Mesenchymal stem cell (in vitro differentiated cells and primary cell): ENCODE results near the gene ATP5F1D.

Experiments used
- DNase-seq: peaks from one replicate; pipeline ENCODE4 v3.0.0-alpha.2; 2013
- H2AFZ ChIP-seq: one replicate; pipeline ENCODE4 v1.6.1; 2013; ENCODE audit warnings: low read depth, mild to moderate bottlenecking, control low read depth, inconsistent platforms, low read length, moderate library complexity
- H2AK5ac ChIP-seq: 2 replicates; pipeline ENCODE4 v1.6.1; 2013; ENCODE audit warnings: low read length, moderate library complexity, mild to moderate bottlenecking, inconsistent platforms; ENCODE audit not compliant: severe bottlenecking
- H2BK120ac ChIP-seq: one replicate; pipeline ENCODE4 v1.6.1; 2013; ENCODE audit warnings: low read depth, mild to moderate bottlenecking, inconsistent platforms, low read length, moderate library complexity
- H2BK12ac ChIP-seq, 2 experiments: one replicate each; pipeline ENCODE4 v1.6.1; 2013; ENCODE audit warnings: inconsistent platforms in 2 of 2, low read length in 2 of 2, mild to moderate bottlenecking in 2 of 2, moderate library complexity in 2 of 2, control low read depth in 1 of 2
- H2BK15ac ChIP-seq: one replicate; pipeline ENCODE4 v1.6.1; 2013; ENCODE audit warnings: mild to moderate bottlenecking, low read depth, inconsistent platforms; ENCODE audit not compliant: poor library complexity, severe bottlenecking
- H2BK5ac ChIP-seq: 2 replicates; pipeline ENCODE4 v1.6.1; 2013; ENCODE audit warnings: low read depth, mild to moderate bottlenecking, low read length, control low read depth, inconsistent platforms; ENCODE audit not compliant: poor library complexity, severe bottlenecking
- H3K14ac ChIP-seq, 2 experiments: one replicate each; pipeline ENCODE4 v1.6.1; 2013; ENCODE audit warnings: inconsistent platforms in 2 of 2, low read length in 2 of 2, control low read depth in 1 of 2, mild to moderate bottlenecking in 1 of 2, moderate library complexity in 1 of 2
- H3K18ac ChIP-seq, 2 experiments: one replicate each; pipeline ENCODE4 v1.6.1; 2013; ENCODE audit warnings: inconsistent platforms in 2 of 2, low read length in 2 of 2, control low read depth in 1 of 2, low read depth in 1 of 2, mild to moderate bottlenecking in 1 of 2
- H3K23ac ChIP-seq, 2 experiments: one replicate each; pipeline ENCODE4 v1.6.1; 2013; ENCODE audit warnings: inconsistent platforms in 2 of 2, low read length in 2 of 2, mild to moderate bottlenecking in 2 of 2, moderate library complexity in 2 of 2, control low read depth in 1 of 2
- H3K27ac ChIP-seq: 2 replicates; pipeline ENCODE4 v1.5.1; 2013; ENCODE audit warnings: mild to moderate bottlenecking, moderate library complexity, low read length, control low read depth, inconsistent platforms; ENCODE audit not compliant: poor library complexity, severe bottlenecking
- H3K27me3 ChIP-seq, 2 experiments: 2 replicates each; pipeline versions ENCODE4 v1.6.1 to v1.7.0; 2013; ENCODE audit warnings: low read length in 2 of 2, mild to moderate bottlenecking in 2 of 2, moderate library complexity in 2 of 2, control low read depth in 1 of 2, inconsistent platforms in 1 of 2; ENCODE audit not compliant: control insufficient read depth in 1 of 2, insufficient read depth in 1 of 2
- H3K36me3 ChIP-seq, 2 experiments: 2 replicates each; pipeline versions ENCODE4 v1.6.1 to v1.7.0; 2013; ENCODE audit warnings: low read length in 2 of 2, control low read depth in 1 of 2, inconsistent platforms in 1 of 2, low read depth in 1 of 2, mild to moderate bottlenecking in 1 of 2; ENCODE audit not compliant: insufficient read depth in 2 of 2, control insufficient read depth in 1 of 2
- H3K4ac ChIP-seq, 2 experiments: one replicate each; pipeline ENCODE4 v1.6.1; 2013; ENCODE audit warnings: inconsistent platforms in 2 of 2, low read length in 2 of 2, mild to moderate bottlenecking in 2 of 2, moderate library complexity in 2 of 2, control low read depth in 1 of 2, low read depth in 1 of 2
- H3K4me1 ChIP-seq: 2 replicates; pipeline ENCODE4 v1.6.1; 2013; ENCODE audit warnings: low read depth, low read length, control low read depth; ENCODE audit not compliant: control insufficient read depth, insufficient read depth
- H3K4me2 ChIP-seq: 2 replicates; pipeline ENCODE4 v1.6.1; 2013; ENCODE audit warnings: low read length, mild to moderate bottlenecking, inconsistent platforms; ENCODE audit not compliant: poor library complexity, severe bottlenecking
- H3K4me3 ChIP-seq, 2 experiments: 2 replicates each; pipeline versions ENCODE4 v1.5.1 to v1.7.0; 2013; ENCODE audit warnings: low read length in 2 of 2, mild to moderate bottlenecking in 2 of 2, control low read depth in 1 of 2, low read depth in 1 of 2; ENCODE audit not compliant: insufficient read depth in 1 of 2
- H3K79me1 ChIP-seq: replicated peaks from 2 replicates; pipeline ENCODE4 v1.6.1; 2013; ENCODE audit warnings: mild to moderate bottlenecking, control low read depth, low read length, inconsistent platforms; ENCODE audit not compliant: poor library complexity, severe bottlenecking
- H3K9ac ChIP-seq: 2 replicates; pipeline ENCODE4 v1.7.0; 2013; ENCODE audit warnings: mild to moderate bottlenecking, low read length, moderate library complexity
- H3K9me3 ChIP-seq: 2 replicates; pipeline ENCODE4 v1.7.0; 2013; ENCODE audit warnings: mild to moderate bottlenecking, low read length; ENCODE audit not compliant: control insufficient read depth
- H4K8ac ChIP-seq: one replicate; pipeline ENCODE4 v1.6.1; 2013; ENCODE audit warnings: inconsistent platforms, mild to moderate bottlenecking, low read length, moderate library complexity
- H4K91ac ChIP-seq: one replicate; pipeline ENCODE4 v1.6.1; 2013; ENCODE audit warnings: mild to moderate bottlenecking, low read length, inconsistent platforms
- WGBS: methylation state at CpG from one replicate; pipeline ENCODE4 v1.1.7; 2013; ENCODE audit warnings: mixed read lengths; 5-methylcytosine and 5-hydroxymethylcytosine counted together

ATP5F1D gene

GRCh38 chr19:1224047-1224825, 17.3 kb upstream of the ATP5F1D start:
- H3K27me3 ChIP-seq = no peaks in the 10 kb centered on the region
- peaks cover 45% of the 10 kb centered on the region for H3K79me1 ChIP-seq
- no peak overlapping the region for H2BK12ac ChIP-seq
- H2AK5ac ChIP-seq = no peak overlapping the region
- DNase-seq = no peak
- peak overlapping the region in 1 of 2 experiments; percentile 4 for H3K4me3 ChIP-seq
- peaks cover 38% of the 10 kb centered on the region for H3K4me1 ChIP-seq
- no peak overlapping the region for H3K9ac ChIP-seq
- H2AFZ ChIP-seq = no peak overlapping the region
- H3K14ac ChIP-seq = no peak overlapping the region
- H3K18ac ChIP-seq = no peak overlapping the region
- H3K9me3 ChIP-seq = no peaks in the 10 kb centered on the region
- WGBS = 95% methylated on average over 15 of the region's 16 CpGs
- no peak overlapping the region for H3K4ac ChIP-seq
- H3K4me2 ChIP-seq = no peak overlapping the region
- H3K27ac ChIP-seq = no peak overlapping the region
- peaks cover 29 to 92% of the 10 kb centered on the region in 2 experiments for H3K36me3 ChIP-seq
- H4K91ac ChIP-seq = no peak overlapping the region
- H2BK5ac ChIP-seq = no peak overlapping the region
- no peak overlapping the region for H3K23ac ChIP-seq
- H4K8ac ChIP-seq = peak overlapping the region; percentile 41
- H2BK120ac ChIP-seq = no peak overlapping the region
- H2BK15ac ChIP-seq = no peak overlapping the region

GRCh38 chr19:1224847-1225246, 16.7 kb upstream of the ATP5F1D start:
- Histone ChIP-seq H3K9ac (no peak overlapping the region), H2BK120ac (no peak overlapping the region), H2BK15ac (no peak overlapping the region), H3K23ac (no peak overlapping the region), H3K36me3 (peaks cover 29 to 97% of the 10 kb centered on the region in 2 experiments), H2AK5ac (no peak overlapping the region), H3K4me3 (no peak overlapping the region), H4K91ac (no peak overlapping the region), H3K18ac (no peak overlapping the region), H3K9me3 (no peaks in the 10 kb centered on the region), H3K4ac (no peak overlapping the region), H3K4me2 (no peak overlapping the region), H2BK5ac (no peak overlapping the region), H3K27me3 (no peaks in the 10 kb centered on the region), H3K4me1 (peaks cover 38% of the 10 kb centered on the region), H3K27ac (no peak overlapping the region), H3K14ac (no peak overlapping the region), H2AFZ (no peak overlapping the region), H2BK12ac (no peak overlapping the region), H3K79me1 (peaks cover 45% of the 10 kb centered on the region), H4K8ac (peak overlapping the region; percentile 41)
- no peak for DNase-seq
- WGBS = 93% methylated on average over 16 of the region's 16 CpGs

GRCh38 chr19:1225440-1226226, 15.9 kb upstream of the ATP5F1D start:
- DNase-seq = no peak
- no peak overlapping the region for H2BK120ac ChIP-seq
- H4K91ac ChIP-seq = no peak overlapping the region
- no peak overlapping the region for H3K4me3 ChIP-seq
- WGBS = 90% methylated on average over 29 of the region's 29 CpGs
- H3K23ac ChIP-seq = no peak overlapping the region
- H3K4me1 ChIP-seq = peaks cover 39% of the 10 kb centered on the region
- H3K36me3 ChIP-seq = peaks cover 22 to 97% of the 10 kb centered on the region in 2 experiments
- H3K4ac ChIP-seq = no peak overlapping the region
- H3K27me3 ChIP-seq = no peaks in the 10 kb centered on the region
- H3K9me3 ChIP-seq = no peaks in the 10 kb centered on the region
- H3K18ac ChIP-seq = no peak overlapping the region
- no peak overlapping the region for H2BK5ac ChIP-seq
- H3K14ac ChIP-seq = no peak overlapping the region
- no peak overlapping the region for H3K4me2 ChIP-seq
- no peak overlapping the region for H2AK5ac ChIP-seq
- peak overlapping the region; percentile 2 for H3K27ac ChIP-seq
- no peak overlapping the region for H3K9ac ChIP-seq
- H2BK12ac ChIP-seq = no peak overlapping the region
- no peak overlapping the region for H2AFZ ChIP-seq
- H2BK15ac ChIP-seq = no peak overlapping the region
- no peak overlapping the region for H4K8ac ChIP-seq
- H3K79me1 ChIP-seq = peaks cover 41% of the 10 kb centered on the region

- H3K9ac ChIP-seq = no peak overlapping the region
- H3K4me3 ChIP-seq = no peak overlapping the region
- H3K9me3 ChIP-seq = no peaks in the 10 kb centered on the region
- no peak overlapping the region for H3K4ac ChIP-seq
- no peak overlapping the region for H2BK5ac ChIP-seq
- H3K79me1 ChIP-seq = peaks cover 36% of the 10 kb centered on the region
- H4K8ac ChIP-seq = no peak overlapping the region
- H3K27ac ChIP-seq = no peak overlapping the region
- H2BK15ac ChIP-seq = no peak overlapping the region
- H3K18ac ChIP-seq = no peak overlapping the region
- no peak overlapping the region for H2AK5ac ChIP-seq
- H2BK12ac ChIP-seq = no peak overlapping the region
- H3K36me3 ChIP-seq = peaks cover 16 to 97% of the 10 kb centered on the region in 2 experiments
- H4K91ac ChIP-seq = no peak overlapping the region
- no peak overlapping the region for H2BK120ac ChIP-seq
- peak overlapping the region; percentile 32 for H2AFZ ChIP-seq
- WGBS = 97% methylated on average over 11 of the region's 11 CpGs
- H3K4me2 ChIP-seq = no peak overlapping the region
- H3K4me1 ChIP-seq = peaks cover 43% of the 10 kb centered on the region
- no peaks in the 10 kb centered on the region for H3K27me3 ChIP-seq
- no peak for DNase-seq
- no peak overlapping the region for H3K23ac ChIP-seq
- no peak overlapping the region for H3K14ac ChIP-seq
These were observed 15.4 kb upstream of the ATP5F1D start for GRCh38 chr19:1226227-1226518.
